GM12891 (cell line): ENCODE data around the gene ZNF862.

Source experiments
- POLR2A ChIP-seq: IDR thresholded peaks from 2 replicates; pipeline ENCODE4 v1.6.1; 2011; ENCODE audit warnings: low read depth, low read length, control low read depth
- POLR2AphosphoS5 ChIP-seq: IDR thresholded peaks from 2 replicates; pipeline ENCODE4 v1.6.1; 2011; ENCODE audit warnings: low read depth, low read length, control low read depth
- SPI1 ChIP-seq: IDR thresholded peaks from 2 replicates; pipeline ENCODE4 v1.6.1; 2011; ENCODE audit warnings: low read depth, low read length, control low read depth
- TAF1 ChIP-seq: IDR thresholded peaks from 2 replicates; pipeline ENCODE4 v1.6.1; 2011; ENCODE audit warnings: low read depth, low read length, control low read depth

GRCh38 chr7:149790146-149790548 is 48.0 kb upstream of the ZNF862 start:
- no peak for TF ChIP-seq SPI1
- no peak for TF ChIP-seq POLR2A
- TF ChIP-seq POLR2AphosphoS5 = no peak
- TF ChIP-seq TAF1 = no peak
